Measurements from ENCODE around the gene IL1RAPL1. TPM values are rescaled to one million over a fixed set of nuclear protein-coding genes. Genes with fewer than 3 reads are reported as not detected.

The IL1RAPL1 gene
- total RNA-seq, 1 experiment from 2014 or later, result not detected

DNA sequence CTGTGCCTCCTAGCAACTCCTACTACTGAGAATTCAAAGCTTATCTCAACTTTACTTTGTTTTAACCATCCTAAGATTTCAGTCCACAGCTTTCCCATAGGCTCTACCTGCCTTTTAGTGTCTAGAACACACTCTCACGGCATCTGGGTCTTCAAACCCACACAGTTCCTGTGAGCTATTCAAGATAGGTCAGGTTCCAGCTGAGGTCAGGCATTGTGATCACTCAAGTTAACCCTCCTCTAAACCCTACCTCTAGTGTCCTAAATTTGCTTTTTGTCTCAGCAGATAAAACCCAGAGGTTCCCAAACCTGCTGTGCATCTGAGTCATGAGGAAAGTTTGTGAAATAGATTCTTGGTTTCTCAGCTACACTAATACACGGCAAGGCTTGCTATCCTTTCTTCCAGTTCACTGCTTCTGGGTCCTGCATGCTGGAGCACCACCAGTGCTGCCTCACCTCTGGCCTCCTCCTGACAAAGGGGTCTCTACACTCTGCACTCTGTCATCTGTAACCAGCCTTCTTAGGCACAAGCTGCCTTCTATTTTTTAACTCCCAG is 1303.5 kb downstream of the IL1RAPL1 start:
- no peaks in the 10 kb centered on the region for H3K36me3 Mint-ChIP-seq (ENCODE audit: insufficient read depth, unreplicated experiment)

DNA sequence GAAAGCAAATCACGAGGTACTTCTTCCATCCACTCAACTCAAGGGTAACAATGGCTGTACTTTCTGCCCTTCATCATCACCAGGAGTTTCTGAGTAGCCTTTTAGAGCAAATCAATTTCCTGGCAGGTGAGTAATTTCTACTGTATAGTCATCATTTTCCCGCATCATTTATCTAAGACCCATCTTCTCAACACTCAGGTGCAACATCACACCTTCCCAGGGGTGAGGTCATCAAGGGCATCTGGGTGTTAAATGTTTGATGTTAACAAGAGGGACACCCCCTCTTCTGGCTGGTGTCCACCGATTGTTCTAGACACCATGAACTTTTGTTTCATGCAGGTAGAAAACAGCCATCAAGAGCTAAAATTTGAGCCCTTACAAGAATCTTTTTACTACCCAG is 1314.8 kb downstream of the IL1RAPL1 start:
- ChIA-PET CTCF (interaction anchor here (0.7 kb wide), 1 partner anchor 20 kb away, joined by 3 read pairs; no protein-coding TSS in a partner anchor), POLR2A (no interaction called here)
- H3K9me3 Mint-ChIP-seq (ENCODE audit: unreplicated experiment), result no peaks in the 10 kb centered on the region
- no peak overlapping the region for H3K4me3 Mint-ChIP-seq (ENCODE audit: unreplicated experiment)
- no peak for DNase-seq (ENCODE audit: unreplicated experiment)
- H3K36me3 Mint-ChIP-seq (ENCODE audit: insufficient read depth, unreplicated experiment), result no peaks in the 10 kb centered on the region
- peaks cover 41% of the 10 kb centered on the region for H3K27me3 Mint-ChIP-seq (ENCODE audit: insufficient read depth, unreplicated experiment)
- H3K4me1 Mint-ChIP-seq (ENCODE audit: insufficient read depth, unreplicated experiment), result no peaks in the 10 kb centered on the region
- TF ChIP-seq, protein P1, sequence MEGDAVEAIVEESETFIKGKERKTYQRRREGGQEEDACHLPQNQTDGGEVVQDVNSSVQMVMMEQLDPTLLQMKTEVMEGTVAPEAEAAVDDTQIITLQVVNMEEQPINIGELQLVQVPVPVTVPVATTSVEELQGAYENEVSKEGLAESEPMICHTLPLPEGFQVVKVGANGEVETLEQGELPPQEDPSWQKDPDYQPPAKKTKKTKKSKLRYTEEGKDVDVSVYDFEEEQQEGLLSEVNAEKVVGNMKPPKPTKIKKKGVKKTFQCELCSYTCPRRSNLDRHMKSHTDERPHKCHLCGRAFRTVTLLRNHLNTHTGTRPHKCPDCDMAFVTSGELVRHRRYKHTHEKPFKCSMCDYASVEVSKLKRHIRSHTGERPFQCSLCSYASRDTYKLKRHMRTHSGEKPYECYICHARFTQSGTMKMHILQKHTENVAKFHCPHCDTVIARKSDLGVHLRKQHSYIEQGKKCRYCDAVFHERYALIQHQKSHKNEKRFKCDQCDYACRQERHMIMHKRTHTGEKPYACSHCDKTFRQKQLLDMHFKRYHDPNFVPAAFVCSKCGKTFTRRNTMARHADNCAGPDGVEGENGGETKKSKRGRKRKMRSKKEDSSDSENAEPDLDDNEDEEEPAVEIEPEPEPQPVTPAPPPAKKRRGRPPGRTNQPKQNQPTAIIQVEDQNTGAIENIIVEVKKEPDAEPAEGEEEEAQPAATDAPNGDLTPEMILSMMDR (IDR thresholded peaks at IDR 0.05; ENCODE audit: unreplicated experiment), result no peak
- BruUV-seq (replicated peaks), result no TSS peak
- no peak overlapping the region for H3K27ac Mint-ChIP-seq (ENCODE audit: low read depth, unreplicated experiment)
- intact Hi-C loops (cut with micrococcal nuclease), result loop anchor here (5.0 to 10.0 kb wide), 2 partner anchors 217 to 1315 kb away; partner anchors contain the start of gene IL1RAPL1

More for the DNA sequence above, 1303.5 kb downstream of the IL1RAPL1 start:
- intact Hi-C loops (cut with micrococcal nuclease), result no loop called here
- Mint-ChIP-seq H3K4me1 (ENCODE audit: insufficient read depth, unreplicated experiment) (no peaks in the 10 kb centered on the region), H3K27me3 (ENCODE audit: insufficient read depth, unreplicated experiment) (peaks cover 35% of the 10 kb centered on the region), H3K4me3 (ENCODE audit: unreplicated experiment) (no peak overlapping the region), H3K27ac (ENCODE audit: low read depth, unreplicated experiment) (no peak overlapping the region), H3K9me3 (ENCODE audit: unreplicated experiment) (no peaks in the 10 kb centered on the region)
- TF ChIP-seq, protein P1 (IDR thresholded peaks at IDR 0.05; ENCODE audit: unreplicated experiment), result no peak
- POLR2A ChIA-PET, result no interaction called here
- CTCF ChIA-PET, result interaction anchor here (0.6 kb wide), 2 partner anchors 427 to 1182 kb away, joined by 3 read pairs; no protein-coding TSS in a partner anchor
- no TSS peak for BruUV-seq (replicated peaks)
- no peak for DNase-seq (ENCODE audit: unreplicated experiment)

DNA sequence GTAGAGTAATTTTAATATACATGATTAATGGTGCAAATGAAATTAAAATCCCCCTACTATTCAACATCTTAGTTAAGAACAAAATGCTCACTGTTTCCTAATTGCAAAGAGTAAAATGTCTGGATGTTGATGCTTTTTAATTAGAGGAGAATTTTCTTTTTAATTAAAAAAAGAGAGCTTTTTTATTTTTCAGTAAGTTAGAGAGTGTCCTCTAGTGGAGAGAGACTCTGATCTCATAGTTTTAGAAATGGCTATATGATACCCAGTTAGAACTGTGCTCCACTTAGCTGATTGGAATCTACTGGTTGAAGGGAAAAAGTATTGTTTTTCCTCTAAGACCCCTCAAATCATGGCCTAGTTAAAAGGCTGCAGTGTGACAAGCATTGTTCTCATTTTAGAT is 1316.1 kb downstream of the IL1RAPL1 start:
- H3K9me3 Mint-ChIP-seq (ENCODE audit: unreplicated experiment), result no peaks in the 10 kb centered on the region
- H3K4me1 Mint-ChIP-seq (ENCODE audit: insufficient read depth, unreplicated experiment), result no peaks in the 10 kb centered on the region
- ChIA-PET POLR2A (no interaction called here), CTCF (interaction anchor here (0.6 to 1.2 kb wide), 5 partner anchors 9 to 440 kb away, joined by 3 to 6 read pairs (median 3); no protein-coding TSS in a partner anchor)
- DNase-seq (ENCODE audit: unreplicated experiment), result peak; percentile 9
- TF ChIP-seq, protein P1 (IDR thresholded peaks at IDR 0.05; ENCODE audit: unreplicated experiment), result peak; percentile 34
- no peak overlapping the region for H3K4me3 Mint-ChIP-seq (ENCODE audit: unreplicated experiment)
- no peaks in the 10 kb centered on the region for H3K36me3 Mint-ChIP-seq (ENCODE audit: insufficient read depth, unreplicated experiment)
- no peak overlapping the region for H3K27ac Mint-ChIP-seq (ENCODE audit: low read depth, unreplicated experiment)
- peaks cover 41% of the 10 kb centered on the region for H3K27me3 Mint-ChIP-seq (ENCODE audit: insufficient read depth, unreplicated experiment)
- intact Hi-C loops (cut with micrococcal nuclease), result loop anchor here (5.0 to 10.0 kb wide), 2 partner anchors 219 to 1316 kb away; partner anchors contain the start of gene IL1RAPL1
- no TSS peak for BruUV-seq (replicated peaks)

DNA sequence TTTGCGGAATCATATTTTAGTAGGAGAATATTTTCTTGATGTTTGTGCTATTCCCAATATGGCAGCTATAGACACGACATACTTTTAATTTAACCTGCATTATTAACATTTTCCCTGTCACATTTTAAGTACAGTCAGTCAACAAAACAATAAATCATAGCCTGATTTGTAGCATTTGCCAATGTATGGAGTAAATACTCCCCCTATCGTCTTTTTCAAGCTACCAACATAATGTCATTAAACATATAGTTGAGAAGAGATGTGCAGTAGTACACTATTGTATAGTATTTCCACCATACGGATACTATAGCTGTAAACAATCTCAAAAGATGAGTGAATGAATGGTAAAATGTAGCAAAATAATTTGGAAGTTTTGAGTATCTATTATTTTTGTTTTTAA is 1324.4 kb downstream of the IL1RAPL1 start:
- peak; percentile 23 for DNase-seq (ENCODE audit: unreplicated experiment)
- BruUV-seq (replicated peaks), result no TSS peak
- intact Hi-C loops (cut with micrococcal nuclease), result no loop called here
- Mint-ChIP-seq H3K36me3 (ENCODE audit: insufficient read depth, unreplicated experiment) (no peaks in the 10 kb centered on the region), H3K4me1 (ENCODE audit: insufficient read depth, unreplicated experiment) (no peaks in the 10 kb centered on the region), H3K9me3 (ENCODE audit: unreplicated experiment) (no peaks in the 10 kb centered on the region), H3K27me3 (ENCODE audit: insufficient read depth, unreplicated experiment) (no peaks in the 10 kb centered on the region), H3K4me3 (ENCODE audit: unreplicated experiment) (no peak overlapping the region), H3K27ac (ENCODE audit: low read depth, unreplicated experiment) (no peak overlapping the region)
- ChIA-PET CTCF (interaction anchor here (0.7 to 1.7 kb wide), 5 partner anchors 9 to 433 kb away, joined by 3 to 4 read pairs (median 4); no protein-coding TSS in a partner anchor), POLR2A (no interaction called here)
- TF ChIP-seq, protein P1 (IDR thresholded peaks at IDR 0.05; ENCODE audit: unreplicated experiment), result peak; percentile 23

Measured in MCF 10A (cell line).